GM12873 (cell line): ENCODE data around the gene NDUFS7.
A peak's percentile ranks its signal among the peaks of the same experiment; 100 is the strongest.

ENCODE experiments used
- TF ChIP-seq, protein P1 (sequence below): IDR thresholded peaks from 2 replicates; pipeline ENCODE4 v1.5.1; 2012; ENCODE audit warnings: low read depth, mild to moderate bottlenecking, moderate library complexity, low read length, control low read depth; ENCODE audit not compliant: insufficient read depth; ENCODE audit errors: missing control alignments

NDUFS7 gene

GRCh38 chr19:1438035-1438932, 54.6 kb downstream of the NDUFS7 start, which contains the start of gene RPS15:
Gene RPS15, plus strand, starts transcription at chr19:1438396. Its CDS starts 30 bp downstream, at chr19:1438426.
- TF ChIP-seq, protein P1, sequence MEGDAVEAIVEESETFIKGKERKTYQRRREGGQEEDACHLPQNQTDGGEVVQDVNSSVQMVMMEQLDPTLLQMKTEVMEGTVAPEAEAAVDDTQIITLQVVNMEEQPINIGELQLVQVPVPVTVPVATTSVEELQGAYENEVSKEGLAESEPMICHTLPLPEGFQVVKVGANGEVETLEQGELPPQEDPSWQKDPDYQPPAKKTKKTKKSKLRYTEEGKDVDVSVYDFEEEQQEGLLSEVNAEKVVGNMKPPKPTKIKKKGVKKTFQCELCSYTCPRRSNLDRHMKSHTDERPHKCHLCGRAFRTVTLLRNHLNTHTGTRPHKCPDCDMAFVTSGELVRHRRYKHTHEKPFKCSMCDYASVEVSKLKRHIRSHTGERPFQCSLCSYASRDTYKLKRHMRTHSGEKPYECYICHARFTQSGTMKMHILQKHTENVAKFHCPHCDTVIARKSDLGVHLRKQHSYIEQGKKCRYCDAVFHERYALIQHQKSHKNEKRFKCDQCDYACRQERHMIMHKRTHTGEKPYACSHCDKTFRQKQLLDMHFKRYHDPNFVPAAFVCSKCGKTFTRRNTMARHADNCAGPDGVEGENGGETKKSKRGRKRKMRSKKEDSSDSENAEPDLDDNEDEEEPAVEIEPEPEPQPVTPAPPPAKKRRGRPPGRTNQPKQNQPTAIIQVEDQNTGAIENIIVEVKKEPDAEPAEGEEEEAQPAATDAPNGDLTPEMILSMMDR: peak; percentile 97

DNA sequence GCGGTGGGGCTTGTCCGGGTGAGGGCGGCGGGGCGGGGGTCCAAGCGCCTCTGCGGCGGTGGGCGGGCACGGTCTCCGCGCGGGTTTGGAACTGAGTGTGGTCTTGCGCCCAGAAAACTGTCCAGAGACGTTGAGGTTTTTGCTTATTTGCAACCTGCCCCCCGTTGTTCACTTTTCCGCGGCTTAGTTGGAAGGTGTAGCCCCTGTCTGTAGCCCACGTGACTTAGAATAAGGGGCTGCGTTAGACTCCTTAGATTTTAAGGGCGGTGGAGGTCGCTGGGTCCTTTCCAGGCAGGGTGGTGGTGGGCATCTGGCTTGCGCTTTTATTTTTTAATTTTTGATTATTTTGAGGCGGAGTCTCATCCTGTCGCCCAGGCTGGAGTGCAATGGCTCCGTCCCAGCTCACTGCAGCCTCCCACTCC, 55.2 kb downstream of the NDUFS7 start:
- TF ChIP-seq, protein P1: no peak

GRCh38 chr19:1440418-1440801, 56.7 kb downstream of the NDUFS7 start:
- TF ChIP-seq, protein P1: no peak

DNA sequence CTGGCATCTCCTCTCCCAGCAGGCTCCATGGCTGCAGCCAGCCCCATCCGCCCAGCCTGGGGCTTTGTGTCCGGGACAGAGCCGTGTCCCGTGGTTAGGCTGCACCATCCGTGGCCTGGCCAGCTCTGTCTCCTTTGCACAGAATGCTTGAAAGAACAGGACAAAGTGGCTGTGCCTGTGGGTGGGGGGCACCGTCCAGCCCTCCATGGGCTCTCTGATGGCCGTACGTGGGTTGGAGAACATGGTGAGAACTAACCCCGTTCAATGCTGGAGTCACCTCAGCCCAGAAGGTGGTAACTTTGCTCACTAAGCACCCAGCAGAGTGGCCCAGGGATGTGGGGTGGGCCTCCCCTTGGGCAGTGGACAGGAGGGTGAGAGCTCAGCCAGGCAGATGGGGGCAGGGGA, 57.3 kb downstream of the NDUFS7 start:
- TF ChIP-seq, protein P1: no peak

DNA sequence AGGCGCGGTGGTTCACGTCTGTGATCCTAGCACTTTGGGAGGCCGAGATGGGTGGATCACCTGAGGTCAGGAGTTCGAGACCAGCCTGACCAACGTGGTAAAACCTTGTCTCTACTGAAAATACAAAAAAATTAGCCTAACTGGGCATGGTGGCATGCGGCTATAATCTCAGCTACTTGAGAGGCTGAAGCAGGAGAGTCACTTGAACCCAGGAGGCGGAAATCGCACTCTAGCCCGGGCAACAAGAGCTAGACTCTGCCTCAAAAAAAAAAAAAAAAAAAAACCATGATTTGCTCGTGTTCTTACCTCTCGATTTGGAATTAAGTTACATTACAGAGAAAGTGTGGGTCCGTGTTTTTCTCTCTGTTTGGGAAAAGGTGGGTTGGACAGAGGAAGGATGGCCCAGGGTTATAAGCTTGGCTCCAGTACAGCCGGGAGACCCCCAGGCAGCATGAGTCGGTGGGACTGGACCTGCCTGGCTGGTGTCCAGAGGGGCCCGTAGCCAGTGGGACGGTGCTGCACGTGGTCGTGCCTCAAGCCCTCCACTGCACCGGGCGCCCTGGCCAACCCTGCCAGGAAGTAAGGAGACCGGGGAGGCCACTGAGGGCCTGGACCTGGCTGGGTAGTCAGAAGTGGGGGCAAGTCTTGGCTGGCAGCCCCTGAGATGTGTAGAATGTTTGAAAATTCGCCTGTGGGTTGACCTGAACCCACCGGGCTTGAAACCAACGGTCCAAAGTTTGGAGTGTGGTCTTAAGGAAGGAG, 58.2 kb downstream of the NDUFS7 start:
- TF ChIP-seq, protein P1: no peak
